Spleen (tissue), 7 donors: ENCODE measurements around the gene PPIG.
"Not testable (repeated sequence)": the region's sequence is repeated elsewhere in the genome, so short reads cannot be mapped to it uniquely, and the experiment has no call there.

Source experiments
- POLR2A ChIP-seq, 3 donors: fragments of 450-650 bp; IDR thresholded peaks; one replicate each; pipeline ENCODE4 v1.5.1; 2017; ENCODE audit warnings: antibody characterized with exemption in 3 of 3, mild to moderate bottlenecking in 1 of 3
- TF ChIP-seq, protein P1 (sequence below), 11 experiments: fragments of 200-600 bp in 7 of 11; fragments of 450-650 bp in 4 of 11; sonication (generic) in 4 of 11; IDR thresholded peaks in 8 of 11; conservative IDR thresholded peaks in 3 of 11; 1 replicate in 7 of 11; 2 replicates in 4 of 11; pipeline versions ENCODE4 v1.4.0 to v1.8.0; 2016 to 2021; ENCODE audit warnings: antibody characterized with exemption in 11 of 11, inconsistent platforms in 4 of 11, mild to moderate bottlenecking in 1 of 11
- donor health status: DM: no; HTN: no; CAD: no; lungs with moderate emphysema.
- donor health status: DM: no; HTN: no; CAD: no.
- donor health status: DM: no; HTN: no; CAD: no.

DNA sequence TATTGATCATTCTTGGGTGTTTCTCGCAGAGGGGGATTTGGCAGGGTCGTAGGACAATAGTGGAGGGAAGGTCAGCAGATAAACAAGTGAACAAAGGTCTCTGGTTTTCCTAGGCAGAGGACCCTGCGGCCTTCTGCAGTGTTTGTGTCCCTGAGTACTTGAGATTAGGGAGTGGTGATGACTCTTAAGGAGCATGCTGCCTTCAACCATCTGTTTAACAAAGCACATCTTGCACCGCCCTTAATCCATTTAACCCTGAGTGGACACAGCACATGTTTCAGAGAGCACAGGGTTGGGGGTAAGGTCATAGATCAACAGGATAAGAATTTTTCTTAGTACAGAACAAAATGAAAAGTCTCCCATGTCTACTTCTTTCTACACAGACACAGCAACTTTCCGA, 9.6 kb upstream of the PPIG start:
- not testable (repeated sequence) for TF ChIP-seq POLR2A (IDR thresholded peaks at IDR 0.05)
- TF ChIP-seq, protein P1, sequence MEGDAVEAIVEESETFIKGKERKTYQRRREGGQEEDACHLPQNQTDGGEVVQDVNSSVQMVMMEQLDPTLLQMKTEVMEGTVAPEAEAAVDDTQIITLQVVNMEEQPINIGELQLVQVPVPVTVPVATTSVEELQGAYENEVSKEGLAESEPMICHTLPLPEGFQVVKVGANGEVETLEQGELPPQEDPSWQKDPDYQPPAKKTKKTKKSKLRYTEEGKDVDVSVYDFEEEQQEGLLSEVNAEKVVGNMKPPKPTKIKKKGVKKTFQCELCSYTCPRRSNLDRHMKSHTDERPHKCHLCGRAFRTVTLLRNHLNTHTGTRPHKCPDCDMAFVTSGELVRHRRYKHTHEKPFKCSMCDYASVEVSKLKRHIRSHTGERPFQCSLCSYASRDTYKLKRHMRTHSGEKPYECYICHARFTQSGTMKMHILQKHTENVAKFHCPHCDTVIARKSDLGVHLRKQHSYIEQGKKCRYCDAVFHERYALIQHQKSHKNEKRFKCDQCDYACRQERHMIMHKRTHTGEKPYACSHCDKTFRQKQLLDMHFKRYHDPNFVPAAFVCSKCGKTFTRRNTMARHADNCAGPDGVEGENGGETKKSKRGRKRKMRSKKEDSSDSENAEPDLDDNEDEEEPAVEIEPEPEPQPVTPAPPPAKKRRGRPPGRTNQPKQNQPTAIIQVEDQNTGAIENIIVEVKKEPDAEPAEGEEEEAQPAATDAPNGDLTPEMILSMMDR (IDR thresholded peaks at IDR 0.05 in 8 of 11, conservative IDR thresholded peaks at IDR 0.05 in 3 of 11) = not testable (repeated sequence)
